ENCODE data around the gene MPIG6B. TPM values are rescaled to one million over a fixed set of nuclear protein-coding genes. Genes with fewer than 3 reads are reported as not detected.

The MPIG6B gene
- total RNA-seq, 6 donors from 2014 or later: 0.30 to 4.1 (median 1.2) TPM; not detected in 1

- Histone ChIP-seq H3K27me3 (no peaks in the 10 kb centered on the region), H3K9me3 (no peaks in the 10 kb centered on the region), H3K4me1 (peaks cover 0 to 6% (median 4%) of the 10 kb centered on the region in 4 donors), H3K36me3 (no peaks in the 10 kb centered on the region), H3K27ac (no peak overlapping the region), H3K4me3 (no peak overlapping the region)
- WGBS, 2 donors: 73 to 88% methylated on average over 2 of the region's 2 CpGs
- TF ChIP-seq, protein P1, sequence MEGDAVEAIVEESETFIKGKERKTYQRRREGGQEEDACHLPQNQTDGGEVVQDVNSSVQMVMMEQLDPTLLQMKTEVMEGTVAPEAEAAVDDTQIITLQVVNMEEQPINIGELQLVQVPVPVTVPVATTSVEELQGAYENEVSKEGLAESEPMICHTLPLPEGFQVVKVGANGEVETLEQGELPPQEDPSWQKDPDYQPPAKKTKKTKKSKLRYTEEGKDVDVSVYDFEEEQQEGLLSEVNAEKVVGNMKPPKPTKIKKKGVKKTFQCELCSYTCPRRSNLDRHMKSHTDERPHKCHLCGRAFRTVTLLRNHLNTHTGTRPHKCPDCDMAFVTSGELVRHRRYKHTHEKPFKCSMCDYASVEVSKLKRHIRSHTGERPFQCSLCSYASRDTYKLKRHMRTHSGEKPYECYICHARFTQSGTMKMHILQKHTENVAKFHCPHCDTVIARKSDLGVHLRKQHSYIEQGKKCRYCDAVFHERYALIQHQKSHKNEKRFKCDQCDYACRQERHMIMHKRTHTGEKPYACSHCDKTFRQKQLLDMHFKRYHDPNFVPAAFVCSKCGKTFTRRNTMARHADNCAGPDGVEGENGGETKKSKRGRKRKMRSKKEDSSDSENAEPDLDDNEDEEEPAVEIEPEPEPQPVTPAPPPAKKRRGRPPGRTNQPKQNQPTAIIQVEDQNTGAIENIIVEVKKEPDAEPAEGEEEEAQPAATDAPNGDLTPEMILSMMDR (IDR thresholded peaks at IDR 0.05): no peak
- TF ChIP-seq EP300 (IDR thresholded peaks at IDR 0.05) (no peak), POLR2A (IDR thresholded peaks at IDR 0.05) (no peak), POLR2AphosphoS5 (IDR thresholded peaks at IDR 0.05) (no peak)
- no peak for ATAC-seq (ENCODE audit: low FRiP score in 2 of 2)
- no peak for DNase-seq
These were observed 47.7 kb downstream of the MPIG6B start for GRCh38 chr6:31770860-31771259.

DNA sequence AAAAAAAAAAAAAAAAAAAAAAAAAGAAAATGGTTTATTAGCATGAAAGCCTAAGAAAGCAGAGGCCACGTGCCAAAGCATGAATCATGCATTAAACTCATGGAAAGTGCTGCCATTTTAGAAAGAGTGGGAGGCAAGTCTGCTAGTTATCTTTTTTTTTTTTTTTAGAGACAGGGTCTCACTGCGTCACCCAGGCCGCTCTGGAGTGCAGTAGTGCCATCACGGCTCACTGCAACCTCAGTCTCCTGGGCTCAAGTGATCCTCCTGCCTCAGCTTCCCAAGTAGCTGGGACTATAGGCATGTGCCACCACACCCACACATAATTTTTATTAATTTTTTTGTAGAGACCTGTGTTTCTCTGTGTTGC, 48.8 kb downstream of the MPIG6B start:
- Histone ChIP-seq H3K4me3 (no peak overlapping the region), H3K27me3 (no peaks in the 10 kb centered on the region), H3K36me3 (no peaks in the 10 kb centered on the region), H3K9me3 (no peaks in the 10 kb centered on the region), H3K4me1 (peaks cover 6 to 14% (median 7%) of the 10 kb centered on the region in 4 donors), H3K27ac (no peak overlapping the region)
- 71 to 83% methylated on average over 4 of the region's 4 CpGs for WGBS, 2 donors
- TF ChIP-seq, protein P1 (IDR thresholded peaks at IDR 0.05): no peak
- no peak for TF ChIP-seq POLR2A (IDR thresholded peaks at IDR 0.05)
- no peak for TF ChIP-seq EP300 (IDR thresholded peaks at IDR 0.05)
- no peak for TF ChIP-seq POLR2AphosphoS5 (IDR thresholded peaks at IDR 0.05)
- ATAC-seq (ENCODE audit: low FRiP score in 2 of 2): no peak
- DNase-seq: no peak

GRCh38 chr6:31775184-31775583, 52.0 kb downstream of the MPIG6B start:
- Histone ChIP-seq H3K9me3 (no peaks in the 10 kb centered on the region), H3K27ac (no peak overlapping the region), H3K27me3 (no peaks in the 10 kb centered on the region), H3K4me3 (no peak overlapping the region), H3K4me1 (peaks cover 7 to 22% (median 12%) of the 10 kb centered on the region in 4 donors), H3K36me3 (peaks cover under 1 to 23% (median 18%) of the 10 kb centered on the region in 4 donors)
- ATAC-seq (ENCODE audit: low FRiP score in 2 of 2) (no peak), DNase-seq (no peak)
- WGBS, 2 donors: 75 to 76% methylated on average over 4 of the region's 4 CpGs
- no peak for TF ChIP-seq POLR2AphosphoS5 (IDR thresholded peaks at IDR 0.05)
- TF ChIP-seq, protein P1 (IDR thresholded peaks at IDR 0.05): no peak

- TF ChIP-seq, protein P1 (IDR thresholded peaks at IDR 0.05): no peak
- TF ChIP-seq POLR2A (IDR thresholded peaks at IDR 0.05) (no peak), POLR2AphosphoS5 (IDR thresholded peaks at IDR 0.05) (no peak), EP300 (IDR thresholded peaks at IDR 0.05) (no peak)
- H3K36me3 ChIP-seq: peaks cover 3 to 30% (median 25%) of the 10 kb centered on the region in 4 donors
- H3K9me3 ChIP-seq: no peaks in the 10 kb centered on the region
- WGBS, 2 donors: 82 to 86% methylated on average over 18 to 32 of the region's 32 CpGs
- ATAC-seq (ENCODE audit: low FRiP score in 2 of 2) (no peak), DNase-seq (peak in 1 of 2 donors; percentile 76)
- H3K4me1 ChIP-seq: peaks cover 7 to 22% (median 12%) of the 10 kb centered on the region in 4 donors
- peak overlapping the region in 1 of 4 donors; percentile 75 for H3K27ac ChIP-seq
- no peaks in the 10 kb centered on the region for H3K27me3 ChIP-seq
- H3K4me3 ChIP-seq: no peak overlapping the region
These were observed 52.7 kb downstream of the MPIG6B start for GRCh38 chr6:31775633-31776484.

Small RNA genes within 50 kb of the gene (small RNA-seq; reads per million reads assigned to genes)
- gene LY6G6D (0 reads per million in 4 donors), gene MIR4646 (0 reads per million in 4 donors), gene MSH5-SAPCD1 (0 reads per million in 4 donors), gene RNU6-850P (0 reads per million in 4 donors), gene SAPCD1 (0 reads per million in 4 donors)

Other genes starting within 250 kb of the MPIG6B start
- gene MICB, start 225.2 kb upstream of the MPIG6B start, total RNA-seq: 10 to 100 TPM in 4 of 6 donors, 1 to 10 TPM in 2; 4.9 to 14.4 (median 11.3) TPM
- not detected for gene MCCD1, start 194.4 kb upstream of the MPIG6B start, total RNA-seq
- gene DDX39B, start 181.4 kb upstream of the MPIG6B start, total RNA-seq: 100 to 1,000 TPM; 201 to 541 (median 270) TPM
- gene ATP6V1G2, start 176.8 kb upstream of the MPIG6B start, total RNA-seq: 1 to 10 TPM in 4 of 6 donors, under 1 TPM in 2; 0.55 to 2.0 (median 1.1) TPM
- 10 to 100 TPM; 18.2 to 45.1 (median 23.8) TPM for gene NFKBIL1, start 175.8 kb upstream of the MPIG6B start, total RNA-seq
- gene LTA, start 151.1 kb upstream of the MPIG6B start, total RNA-seq: 1 to 10 TPM in 2 of 6 donors, not detected in 4; 1.6 to 1.8 TPM
- 1 to 10 TPM in 5 of 6 donors, under 1 TPM in 1; 0.33 to 6.6 (median 2.9) TPM for gene TNF, start 147.8 kb upstream of the MPIG6B start, total RNA-seq
- 10 to 100 TPM in 1 of 6 donors, 1 to 10 TPM in 2, not detected in 3; 1.3 to 18.7 (median 8.2) TPM for gene LTB, start 140.9 kb upstream of the MPIG6B start, total RNA-seq
- gene LST1, start 137.1 kb upstream of the MPIG6B start, total RNA-seq: 100 to 1,000 TPM in 1 of 6 donors, 10 to 100 TPM in 3, 1 to 10 TPM in 2; 7.7 to 132 (median 33.5) TPM
- 1 to 10 TPM in 1 of 6 donors, under 1 TPM in 3, not detected in 2; 0.54 to 2.0 (median 0.70) TPM for gene NCR3, start 130.4 kb upstream of the MPIG6B start, total RNA-seq
- 100 to 1,000 TPM in 1 of 6 donors, 10 to 100 TPM in 5; 18.5 to 106 (median 79.7) TPM for gene AIF1, start 108.1 kb upstream of the MPIG6B start, total RNA-seq
- 100 to 1,000 TPM in 4 of 6 donors, 10 to 100 TPM in 2; 80.1 to 154 (median 125) TPM for gene PRRC2A, start 102.7 kb upstream of the MPIG6B start, total RNA-seq
- 100 to 1,000 TPM; 190 to 421 (median 294) TPM for gene BAG6, start 70.7 kb upstream of the MPIG6B start, total RNA-seq
- gene APOM, start 67.5 kb upstream of the MPIG6B start, total RNA-seq: 1 to 10 TPM in 5 of 6 donors, under 1 TPM in 1; 0.89 to 4.3 (median 2.1) TPM
- gene C6orf47, start 62.6 kb upstream of the MPIG6B start, total RNA-seq: 10 to 100 TPM; 25.0 to 30.1 (median 28.4) TPM
- 10 to 100 TPM; 12.0 to 45.1 (median 16.6) TPM for gene GPANK1, start 58.4 kb upstream of the MPIG6B start, total RNA-seq
- gene CSNK2B, start 57.3 kb upstream of the MPIG6B start, total RNA-seq: 100 to 1,000 TPM; 105 to 172 (median 130) TPM
- 10 to 100 TPM in 4 of 6 donors, 1 to 10 TPM in 2; 6.7 to 22.0 (median 12.3) TPM for gene LY6G5B, start 53.4 kb upstream of the MPIG6B start, total RNA-seq
- gene LY6G5C, start 42.3 kb upstream of the MPIG6B start, total RNA-seq: 1 to 10 TPM in 4 of 6 donors, not detected in 2; 1.8 to 4.4 (median 3.1) TPM
- gene ABHD16A, start 20.0 kb upstream of the MPIG6B start, total RNA-seq: 10 to 100 TPM; 42.1 to 62.5 (median 51.6) TPM
- 1 to 10 TPM in 4 of 6 donors, under 1 TPM in 2; 0.63 to 9.4 (median 1.7) TPM for gene LY6G6F, start 16.5 kb upstream of the MPIG6B start, total RNA-seq
- not detected for gene LY6G6D, start 8.0 kb upstream of the MPIG6B start, total RNA-seq
- under 1 TPM in 1 of 6 donors, not detected in 5; 0.23 TPM for gene LY6G6C, start 1.6 kb upstream of the MPIG6B start, total RNA-seq
- 100 to 1,000 TPM in 2 of 6 donors, 10 to 100 TPM in 4; 46.6 to 157 (median 83.7) TPM for gene DDAH2, start 5.9 kb downstream of the MPIG6B start, total RNA-seq
- 100 to 1,000 TPM; 138 to 497 (median 277) TPM for gene CLIC1, start 13.2 kb downstream of the MPIG6B start, total RNA-seq
- 10 to 100 TPM in 4 of 6 donors, 1 to 10 TPM in 2; 7.3 to 52.4 (median 13.1) TPM for gene MSH5, start 16.6 kb downstream of the MPIG6B start, total RNA-seq
- gene SAPCD1, start 39.3 kb downstream of the MPIG6B start, total RNA-seq: 10 to 100 TPM in 1 of 6 donors, 1 to 10 TPM in 5; 1.1 to 15.7 (median 5.3) TPM
- 1 to 10 TPM; 4.0 to 7.4 (median 6.6) TPM for gene VWA7, start 54.0 kb downstream of the MPIG6B start, total RNA-seq
- gene VARS1, start 72.4 kb downstream of the MPIG6B start, total RNA-seq: 10 to 100 TPM; 21.2 to 67.8 (median 39.7) TPM
- 10 to 100 TPM in 5 of 6 donors, 1 to 10 TPM in 1; 5.0 to 44.9 (median 20.9) TPM for gene LSM2, start 83.6 kb downstream of the MPIG6B start, total RNA-seq
- gene HSPA1L, start 91.9 kb downstream of the MPIG6B start, total RNA-seq: 1 to 10 TPM in 5 of 6 donors, under 1 TPM in 1; 0.89 to 3.1 (median 2.0) TPM
- 100 to 1,000 TPM in 5 of 6 donors, 10 to 100 TPM in 1; 80.7 to 236 (median 144) TPM for gene HSPA1A, start 92.2 kb downstream of the MPIG6B start, total RNA-seq
- gene HSPA1B, start 104.4 kb downstream of the MPIG6B start, total RNA-seq: 100 to 1,000 TPM in 5 of 6 donors, 10 to 100 TPM in 1; 92.2 to 177 (median 127) TPM
- 10 to 100 TPM; 28.3 to 90.3 (median 64.6) TPM for gene NEU1, start 139.4 kb downstream of the MPIG6B start, total RNA-seq
- gene SLC44A4, start 155.6 kb downstream of the MPIG6B start, total RNA-seq: 10 to 100 TPM; 19.1 to 84.2 (median 42.0) TPM
- gene EHMT2, start 174.3 kb downstream of the MPIG6B start, total RNA-seq: 10 to 100 TPM; 23.6 to 57.3 (median 41.7) TPM
- 1 to 10 TPM; 1.0 to 7.5 (median 2.2) TPM for gene ZBTB12, start 178.7 kb downstream of the MPIG6B start, total RNA-seq
- 100 to 1,000 TPM; 119 to 322 (median 233) TPM for gene C2, start 204.3 kb downstream of the MPIG6B start, total RNA-seq
- 100 to 1,000 TPM in 1 of 6 donors, 10 to 100 TPM in 5; 15.0 to 199 (median 58.1) TPM for gene CFB, start 222.7 kb downstream of the MPIG6B start, total RNA-seq
- gene NELFE, start 235.6 kb downstream of the MPIG6B start, total RNA-seq: 10 to 100 TPM; 42.8 to 84.2 (median 63.0) TPM
- gene SKIC2, start 235.8 kb downstream of the MPIG6B start, total RNA-seq: 100 to 1,000 TPM in 1 of 6 donors, 10 to 100 TPM in 5; 27.7 to 172 (median 58.6) TPM
- gene DXO, start 248.8 kb downstream of the MPIG6B start, total RNA-seq: 10 to 100 TPM; 14.1 to 40.9 (median 19.3) TPM

All from upper lobe of left lung (tissue), 6 donors.